Caco-2 (cell line): ENCODE results near the gene MS4A6A. TPM values are rescaled to one million over a fixed set of nuclear protein-coding genes. Genes with fewer than 3 reads are reported as not detected.
"Not testable (repeated sequence)": the region's sequence is repeated elsewhere in the genome, so short reads cannot be mapped to it uniquely, and the experiment has no call there.

Experiments used
- BruUV-seq: library from RNA; stranded (reverse); fragments of 400-500 nt; replicated peaks from 2 replicates; lab custom pipeline; 2021; lab: Mats Ljungman, UMichigan
- CTCF ChIA-PET: fragments of 300-600 bp; sonication (Branson Sonifier 250); formaldehyde crosslinking; loops from one replicate; lab custom pipeline; 2022; ENCODE audit warnings: antibody characterized with exemption; lab: Charles Lee
- POLR2A ChIA-PET: fragments of 300-600 bp; sonication (Branson Sonifier 250); formaldehyde crosslinking; loops from one replicate; lab custom pipeline; 2022; ENCODE audit warnings: antibody characterized with exemption; lab: Charles Lee
- DNase-seq, 2 experiments: peaks; one replicate each; pipeline versions ENCODE4 v3.0.0 to v3.0.0-alpha.2; 2020 to 2022
- H3K27me3 ChIP-seq: replicated peaks from 2 replicates; pipeline ENCODE4 v1.6.0; 2011; ENCODE audit warnings: low read length; ENCODE audit not compliant: control insufficient read depth, insufficient read depth
- H3K36me3 ChIP-seq: 2 replicates; pipeline ENCODE4 v1.5.1; 2011; ENCODE audit warnings: low read length; ENCODE audit not compliant: control insufficient read depth, insufficient read depth
- H3K4me1 ChIP-seq: fragments of 250-450 bp; sonication (Bioruptor Pico); 2 replicates; pipeline ENCODE4 v1.5.1; 2020; ENCODE audit warnings: mild to moderate bottlenecking
- H3K4me3 ChIP-seq: 2 replicates; pipeline ENCODE4 v1.5.1; 2011; ENCODE audit warnings: low read depth, mild to moderate bottlenecking, control low read depth, low read length
- H3K9me3 ChIP-seq: fragments of 250-450 bp; sonication (Bioruptor Pico); 2 replicates; pipeline ENCODE4 v1.5.1; 2020; ENCODE audit warnings: mild to moderate bottlenecking, moderate library complexity
- H3K27ac Mint-ChIP-seq: one replicate; pipeline ENCODE4 v1.8.0; 2022; ENCODE audit warnings: mixed read lengths; ENCODE audit not compliant: unreplicated experiment
- H3K27me3 Mint-ChIP-seq: one replicate; pipeline ENCODE4 v1.8.0; 2022; ENCODE audit warnings: mixed read lengths; ENCODE audit not compliant: insufficient read depth, unreplicated experiment
- H3K36me3 Mint-ChIP-seq: one replicate; pipeline ENCODE4 v1.8.0; 2022; ENCODE audit warnings: mild to moderate bottlenecking, mixed read lengths; ENCODE audit not compliant: insufficient read depth, unreplicated experiment
- H3K4me1 Mint-ChIP-seq: one replicate; pipeline ENCODE4 v1.8.0; 2022; ENCODE audit warnings: low read depth, mixed read lengths; ENCODE audit not compliant: unreplicated experiment
- H3K4me3 Mint-ChIP-seq: one replicate; pipeline ENCODE4 v1.8.0; 2022; ENCODE audit warnings: mild to moderate bottlenecking, moderate library complexity, mixed read lengths; ENCODE audit not compliant: unreplicated experiment
- H3K9me3 Mint-ChIP-seq: one replicate; pipeline ENCODE4 v1.8.0; 2022; ENCODE audit warnings: mixed read lengths; ENCODE audit not compliant: unreplicated experiment
- intact Hi-C: fragments of 100-400 bp; cut with micrococcal nuclease; formaldehyde crosslinking; loops from one replicate; pipeline ENCODE4 v1.10.0; 2022; ENCODE audit not compliant: unreplicated experiment
- total RNA-seq: library from RNA; stranded (reverse); gene quantifications from 2 replicates; pipeline ENCODE4 v1.2.3, GENCODE V29; 2022
- TF ChIP-seq, protein P1 (sequence below), 2 experiments: fragments of 200-600 bp in 1 of 2; IDR thresholded peaks; 1 replicate in 1 of 2; 2 replicates in 1 of 2; pipeline versions ENCODE4 v1.5.1 to v1.8.0; 2011 to 2022; ENCODE audit warnings: antibody characterized with exemption in 1 of 2, control low read depth in 1 of 2, inconsistent platforms in 1 of 2, low read depth in 1 of 2, low read length in 1 of 2, mild to moderate bottlenecking in 1 of 2, moderate library complexity in 1 of 2; ENCODE audit not compliant: insufficient read depth in 1 of 2, severe bottlenecking in 1 of 2, unreplicated experiment in 1 of 2

Gene MS4A6A
- total RNA-seq, 1 experiment from 2014 or later = not detected

- intact Hi-C loops = no loop called here
- Histone ChIP-seq H3K36me3 (no peaks in the 10 kb centered on the region), H3K4me3 (no peak overlapping the region), H3K27me3 (no peaks in the 10 kb centered on the region; the same call in 1 of the 2 replicates), H3K9me3 (no peaks in the 10 kb centered on the region), H3K4me1 (no peaks in the 10 kb centered on the region)
- no peaks in the 10 kb centered on the region for H3K4me1 Mint-ChIP-seq
- DNase-seq = no peak
- H3K27ac Mint-ChIP-seq = no peak overlapping the region
- POLR2A ChIA-PET = no interaction called here
- no peak overlapping the region for H3K4me3 Mint-ChIP-seq
- no TSS peak for BruUV-seq
- H3K27me3 Mint-ChIP-seq = no peaks in the 10 kb centered on the region
- CTCF ChIA-PET = no interaction called here
- no peaks in the 10 kb centered on the region for H3K9me3 Mint-ChIP-seq
- H3K36me3 Mint-ChIP-seq = no peaks in the 10 kb centered on the region
- TF ChIP-seq, protein P1, sequence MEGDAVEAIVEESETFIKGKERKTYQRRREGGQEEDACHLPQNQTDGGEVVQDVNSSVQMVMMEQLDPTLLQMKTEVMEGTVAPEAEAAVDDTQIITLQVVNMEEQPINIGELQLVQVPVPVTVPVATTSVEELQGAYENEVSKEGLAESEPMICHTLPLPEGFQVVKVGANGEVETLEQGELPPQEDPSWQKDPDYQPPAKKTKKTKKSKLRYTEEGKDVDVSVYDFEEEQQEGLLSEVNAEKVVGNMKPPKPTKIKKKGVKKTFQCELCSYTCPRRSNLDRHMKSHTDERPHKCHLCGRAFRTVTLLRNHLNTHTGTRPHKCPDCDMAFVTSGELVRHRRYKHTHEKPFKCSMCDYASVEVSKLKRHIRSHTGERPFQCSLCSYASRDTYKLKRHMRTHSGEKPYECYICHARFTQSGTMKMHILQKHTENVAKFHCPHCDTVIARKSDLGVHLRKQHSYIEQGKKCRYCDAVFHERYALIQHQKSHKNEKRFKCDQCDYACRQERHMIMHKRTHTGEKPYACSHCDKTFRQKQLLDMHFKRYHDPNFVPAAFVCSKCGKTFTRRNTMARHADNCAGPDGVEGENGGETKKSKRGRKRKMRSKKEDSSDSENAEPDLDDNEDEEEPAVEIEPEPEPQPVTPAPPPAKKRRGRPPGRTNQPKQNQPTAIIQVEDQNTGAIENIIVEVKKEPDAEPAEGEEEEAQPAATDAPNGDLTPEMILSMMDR (IDR thresholded peaks at IDR 0.05; ENCODE audit: insufficient read depth in 1 of 2, low read depth in 1 of 2, low read length in 1 of 2, severe bottlenecking in 1 of 2, unreplicated experiment in 1 of 2) = no peak
These were observed 27.0 kb downstream of the MS4A6A start for GRCh38 chr11:60155931-60156330.

DNA sequence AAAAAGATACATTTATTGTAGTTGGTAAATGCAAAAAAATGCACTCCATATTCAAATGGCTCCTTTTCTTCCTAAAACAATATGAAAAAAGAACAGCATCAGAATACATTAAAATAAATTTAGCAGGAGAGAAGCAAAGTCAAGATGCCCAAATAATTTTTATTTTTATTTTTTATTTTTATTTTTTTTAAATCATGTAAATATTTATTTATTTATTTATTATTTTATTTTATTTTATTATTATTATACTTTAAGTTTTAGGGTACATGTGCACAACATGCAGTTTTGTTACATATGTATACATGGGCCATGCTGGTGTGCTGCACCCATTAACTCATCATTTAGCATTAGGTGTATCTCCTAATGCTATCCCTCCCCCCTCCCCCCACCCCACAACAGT lies 30.2 kb downstream of the MS4A6A start:
- H3K9me3 Mint-ChIP-seq, H3K36me3 Mint-ChIP-seq, H3K4me1 Mint-ChIP-seq, POLR2A ChIA-PET, H3K27me3 Mint-ChIP-seq, H3K4me1 ChIP-seq, H3K27ac Mint-ChIP-seq, CTCF ChIA-PET, DNase-seq, H3K27me3 ChIP-seq, H3K9me3 ChIP-seq, intact Hi-C loops, H3K4me3 Mint-ChIP-seq, H3K4me3 ChIP-seq, BruUV-seq, H3K36me3 ChIP-seq: not testable (repeated sequence)

- Mint-ChIP-seq H3K27ac (no peak overlapping the region), H3K4me1 (no peaks in the 10 kb centered on the region), H3K36me3 (no peaks in the 10 kb centered on the region), H3K27me3 (no peaks in the 10 kb centered on the region), H3K4me3 (no peak overlapping the region), H3K9me3 (no peaks in the 10 kb centered on the region)
- TF ChIP-seq, protein P1 (IDR thresholded peaks at IDR 0.05; ENCODE audit: insufficient read depth in 1 of 2, low read depth in 1 of 2, low read length in 1 of 2, severe bottlenecking in 1 of 2, unreplicated experiment in 1 of 2) = no peak
- intact Hi-C loops = no loop called here
- Histone ChIP-seq H3K4me3 (no peak overlapping the region), H3K36me3 (no peaks in the 10 kb centered on the region), H3K27me3 (no peaks in the 10 kb centered on the region), H3K9me3 (0 out of 2 replicates have a peak, but pooled peaks cover 2% of the 10 kb centered on the region), H3K4me1 (no peaks in the 10 kb centered on the region)
- no TSS peak for BruUV-seq
- CTCF ChIA-PET = no interaction called here
- POLR2A ChIA-PET = no interaction called here
- no peak for DNase-seq
These were observed 32.6 kb downstream of the MS4A6A start for GRCh38 chr11:60150279-60150678.

DNA sequence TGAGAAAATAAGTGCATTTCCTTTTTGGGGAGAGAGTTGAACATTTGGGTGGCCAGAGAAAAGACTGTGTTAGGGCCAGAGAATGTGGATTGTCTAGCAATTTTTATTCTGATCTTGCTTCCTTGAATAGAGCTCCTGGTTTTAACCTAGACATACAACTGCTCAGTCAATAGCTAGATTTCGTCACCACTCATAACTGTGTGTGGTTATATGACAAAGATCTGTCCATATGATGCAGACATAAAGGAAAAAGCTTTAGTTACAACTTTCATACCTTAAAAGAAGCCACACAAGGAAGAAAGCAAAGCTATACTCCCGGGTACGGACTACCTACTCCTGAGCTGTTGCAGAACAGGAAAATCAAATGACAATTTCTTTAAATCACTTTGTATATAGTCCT lies 37.2 kb downstream of the MS4A6A start:
- no peak overlapping the region for H3K4me3 Mint-ChIP-seq

More for the DNA sequence above, 37.2 kb downstream of the MS4A6A start:
- Histone ChIP-seq H3K36me3 (no peaks in the 10 kb centered on the region), H3K27me3 (no peaks in the 10 kb centered on the region), H3K4me3 (no peak overlapping the region), H3K4me1 (no peaks in the 10 kb centered on the region), H3K9me3 (0 out of 2 replicates have a peak, but pooled peaks cover 2% of the 10 kb centered on the region)
- Mint-ChIP-seq H3K27me3 (peaks cover 5% of the 10 kb centered on the region), H3K9me3 (no peaks in the 10 kb centered on the region), H3K4me1 (no peaks in the 10 kb centered on the region), H3K36me3 (no peaks in the 10 kb centered on the region), H3K27ac (no peak overlapping the region)
- CTCF ChIA-PET = no interaction called here
- BruUV-seq = no TSS peak
- intact Hi-C loops = no loop called here
- no peak for DNase-seq
- POLR2A ChIA-PET = no interaction called here
- TF ChIP-seq, protein P1 (IDR thresholded peaks at IDR 0.05; ENCODE audit: insufficient read depth in 1 of 2, low read depth in 1 of 2, low read length in 1 of 2, severe bottlenecking in 1 of 2, unreplicated experiment in 1 of 2) = no peak
